Liver (tissue), 9 donors: ENCODE results near the gene CRACR2B. TPM values are rescaled to one million over a fixed set of nuclear protein-coding genes. Genes with fewer than 3 reads are reported as not detected.

Experiments
- DNase-seq: peaks from one replicate; pipeline ENCODE4 v3.0.0-alpha.2; 2017; ENCODE audit warnings: low spot score
- H3K27ac ChIP-seq, 2 donors: one replicate each; pipeline ENCODE4 v1.7.0; 2013; ENCODE audit warnings: inconsistent platforms in 2 of 2, low read length in 2 of 2, control low read depth in 1 of 2, low read depth in 1 of 2, mild to moderate bottlenecking in 1 of 2
- H3K27me3 ChIP-seq, 4 donors: one replicate each; pipeline versions ENCODE4 v1.6.1 to v1.7.0; 2013; ENCODE audit warnings: low read length in 3 of 4, inconsistent platforms in 1 of 4, mild to moderate bottlenecking in 1 of 4, moderate library complexity in 1 of 4; ENCODE audit not compliant: control insufficient read depth in 4 of 4, insufficient read depth in 4 of 4
- H3K36me3 ChIP-seq, 4 donors: one replicate each; pipeline versions ENCODE4 v1.6.1 to v1.7.0; 2013; ENCODE audit warnings: low read length in 3 of 4, mild to moderate bottlenecking in 3 of 4, low read depth in 1 of 4, moderate library complexity in 1 of 4; ENCODE audit not compliant: control insufficient read depth in 4 of 4, insufficient read depth in 3 of 4
- H3K4me1 ChIP-seq, 4 donors: one replicate each; pipeline versions ENCODE4 v1.6.1 to v1.7.0; 2013; ENCODE audit warnings: low read length in 3 of 4, mild to moderate bottlenecking in 3 of 4, moderate library complexity in 1 of 4; ENCODE audit not compliant: control insufficient read depth in 4 of 4, insufficient read depth in 4 of 4
- H3K4me3 ChIP-seq, 3 donors: one replicate each; pipeline versions ENCODE4 v1.6.1 to v1.7.0; 2013; ENCODE audit warnings: low read length in 3 of 3, control low read depth in 1 of 3, low read depth in 1 of 3, mild to moderate bottlenecking in 1 of 3
- H3K9ac ChIP-seq, 2 donors: one replicate each; pipeline ENCODE4 v1.7.0; 2013; ENCODE audit warnings: low read length in 2 of 2, mild to moderate bottlenecking in 2 of 2, moderate library complexity in 2 of 2, control low read depth in 1 of 2, low read depth in 1 of 2
- H3K9me3 ChIP-seq, 4 donors: one replicate each; pipeline versions ENCODE4 v1.6.1 to v1.7.0; 2013; ENCODE audit warnings: low read length in 3 of 4; ENCODE audit not compliant: control insufficient read depth in 4 of 4
- EGR1 ChIP-seq, 2 donors: IDR thresholded peaks; 2 replicates each; pipeline ENCODE4 v1.6.1; 2016 to 2018; ENCODE audit warnings: antibody characterized with exemption in 2 of 2, low read depth in 2 of 2
- GABPA ChIP-seq, 2 donors: IDR thresholded peaks in 1 of 2; conservative IDR thresholded peaks in 1 of 2; 2 replicates each; pipeline ENCODE4 v1.6.1; 2016; ENCODE audit warnings: antibody characterized with exemption in 2 of 2, mild to moderate bottlenecking in 1 of 2, moderate library complexity in 1 of 2
- RXRA ChIP-seq, 2 donors: IDR thresholded peaks; 2 replicates each; pipeline ENCODE4 v1.6.1; 2017 to 2018; ENCODE audit warnings: antibody characterized with exemption in 2 of 2, mild to moderate bottlenecking in 1 of 2
- SP1 ChIP-seq: IDR thresholded peaks from 2 replicates; pipeline ENCODE4 v1.6.1; 2018; ENCODE audit warnings: antibody characterized with exemption, mild to moderate bottlenecking
- TAF1 ChIP-seq: conservative IDR thresholded peaks from 2 replicates; pipeline ENCODE4 v1.6.1; 2016; ENCODE audit warnings: antibody characterized with exemption, mild to moderate bottlenecking
- ZBTB33 ChIP-seq: IDR thresholded peaks from 2 replicates; pipeline ENCODE4 v1.6.1; 2016; ENCODE audit warnings: antibody characterized with exemption
- whole genome bisulfite sequencing: extraction: QIAGEN DNeasy Blood & Tissue Kit; methylation state at CpG from one replicate; pipeline ENCODE4 v1.1.7; 2013; 5-methylcytosine and 5-hydroxymethylcytosine counted together
- polyA plus RNA-seq, 2 donors: library from polyadenylated mRNA; stranded (reverse) in 1 of 2; unstranded in 1 of 2; fragments of 200-250 nt in 1 of 2; fragments of >200 nt in 1 of 2; fragmentation: Nextera tagmentation in 1 of 2; extraction: Ambion mirVana in 1 of 2; gene quantifications; one replicate each; pipeline versions ENCODE4 v1.2.1 to v1.2.3, GENCODE V29; 2013 to 2015
- total RNA-seq, 2 donors: library from RNA; depleted of rRNA; stranded (reverse); fragments of >200 nt; gene quantifications; one replicate each; pipeline ENCODE4 v1.2.3, GENCODE V29; 2014
- TF ChIP-seq, protein P1 (sequence below): IDR thresholded peaks from 2 replicates; pipeline ENCODE4 v1.6.1; 2016; ENCODE audit warnings: antibody characterized with exemption, mild to moderate bottlenecking
- donor health status: healthy.
- donor health status: healthy.
- donor health status: healthy.
- donor health status: healthy.
- donor health status: healthy.

Gene CRACR2B
- total and polyA plus RNA-seq, 4 donors, result 0.14 to 2.9 (median 2.2) TPM

DNA sequence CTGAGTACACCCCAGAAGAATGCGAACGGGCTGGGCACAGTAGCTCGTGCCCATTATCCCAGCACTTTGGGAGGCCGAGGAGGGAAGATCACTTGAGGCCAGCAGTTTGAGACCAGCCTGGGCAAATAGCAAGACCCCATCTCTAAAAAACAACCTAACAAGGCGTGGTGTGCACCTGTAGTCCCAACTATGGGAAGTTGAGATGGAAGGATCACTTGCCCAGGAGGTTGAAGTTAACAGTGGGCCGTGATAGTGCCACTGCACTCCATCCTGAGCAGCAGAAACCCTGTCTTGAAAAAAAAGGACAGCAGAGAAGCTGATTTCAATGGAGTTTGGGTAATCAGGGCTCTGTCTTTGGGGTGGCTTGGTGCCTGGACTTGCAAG is 14.7 kb upstream of the CRACR2B start:
- 98% methylated on average over 6 of the region's 6 CpGs for WGBS
- peaks cover 5 to 23% (median 19%) of the 10 kb centered on the region in 4 donors for H3K36me3 ChIP-seq
- H3K9ac ChIP-seq, result no peak overlapping the region
- no peaks in the 10 kb centered on the region for H3K9me3 ChIP-seq
- no peak overlapping the region for H3K4me3 ChIP-seq
- H3K27ac ChIP-seq, result no peak overlapping the region
- H3K4me1 ChIP-seq, result peaks cover 4 to 27% (median 20%) of the 10 kb centered on the region in 4 donors
- no peak for TF ChIP-seq SP1
- DNase-seq, result no peak
- no peaks in the 10 kb centered on the region for H3K27me3 ChIP-seq

DNA sequence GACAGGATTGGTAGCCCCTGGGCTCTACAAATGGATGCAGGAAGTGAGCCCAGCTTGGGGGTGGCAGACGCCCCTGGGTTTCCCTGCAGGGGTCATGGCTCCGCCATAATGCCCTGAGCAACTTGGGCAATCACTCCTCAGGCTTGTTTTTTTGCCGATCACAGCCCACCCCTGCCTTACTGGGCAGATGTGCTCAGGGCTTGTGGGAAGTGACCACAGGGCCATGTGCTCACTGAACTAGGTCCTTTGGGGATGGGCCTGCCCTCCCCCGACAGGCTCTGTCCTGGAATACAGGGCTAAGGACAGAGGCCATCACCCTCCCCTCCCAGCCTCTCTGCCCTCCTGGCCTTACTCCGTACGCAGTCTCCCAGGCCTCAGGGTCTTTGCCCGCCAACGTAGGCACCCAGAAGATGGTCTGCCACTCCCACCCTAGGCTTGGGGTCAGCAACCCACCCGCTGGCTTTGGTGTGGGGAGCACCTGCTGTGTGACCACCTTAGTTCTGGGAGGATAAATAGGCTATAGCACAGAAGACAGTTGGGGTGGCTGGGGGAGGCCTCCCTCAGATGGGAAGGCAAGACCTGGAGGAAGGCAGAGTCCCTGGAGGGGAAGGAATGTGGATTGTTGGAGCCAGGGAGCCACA is 14.1 kb upstream of the CRACR2B start:
- Histone ChIP-seq H3K9me3 (no peaks in the 10 kb centered on the region), H3K27ac (no peak overlapping the region), H3K27me3 (no peaks in the 10 kb centered on the region), H3K9ac (no peak overlapping the region), H3K4me1 (peaks cover 0 to 26% (median 16%) of the 10 kb centered on the region in 4 donors), H3K4me3 (no peak overlapping the region), H3K36me3 (peaks cover 5 to 23% (median 19%) of the 10 kb centered on the region in 4 donors)
- DNase-seq, result no peak
- TF ChIP-seq TAF1 (no peak), GABPA (IDR thresholded peaks at IDR 0.05 in 1 of 2, conservative IDR thresholded peaks at IDR 0.05 in 1 of 2) (no peak), RXRA (IDR thresholded peaks at IDR 0.05) (no peak), EGR1 (IDR thresholded peaks at IDR 0.05; ENCODE audit: low read depth in 2 of 2) (no peak), ZBTB33 (no peak)
- TF ChIP-seq, protein P1, sequence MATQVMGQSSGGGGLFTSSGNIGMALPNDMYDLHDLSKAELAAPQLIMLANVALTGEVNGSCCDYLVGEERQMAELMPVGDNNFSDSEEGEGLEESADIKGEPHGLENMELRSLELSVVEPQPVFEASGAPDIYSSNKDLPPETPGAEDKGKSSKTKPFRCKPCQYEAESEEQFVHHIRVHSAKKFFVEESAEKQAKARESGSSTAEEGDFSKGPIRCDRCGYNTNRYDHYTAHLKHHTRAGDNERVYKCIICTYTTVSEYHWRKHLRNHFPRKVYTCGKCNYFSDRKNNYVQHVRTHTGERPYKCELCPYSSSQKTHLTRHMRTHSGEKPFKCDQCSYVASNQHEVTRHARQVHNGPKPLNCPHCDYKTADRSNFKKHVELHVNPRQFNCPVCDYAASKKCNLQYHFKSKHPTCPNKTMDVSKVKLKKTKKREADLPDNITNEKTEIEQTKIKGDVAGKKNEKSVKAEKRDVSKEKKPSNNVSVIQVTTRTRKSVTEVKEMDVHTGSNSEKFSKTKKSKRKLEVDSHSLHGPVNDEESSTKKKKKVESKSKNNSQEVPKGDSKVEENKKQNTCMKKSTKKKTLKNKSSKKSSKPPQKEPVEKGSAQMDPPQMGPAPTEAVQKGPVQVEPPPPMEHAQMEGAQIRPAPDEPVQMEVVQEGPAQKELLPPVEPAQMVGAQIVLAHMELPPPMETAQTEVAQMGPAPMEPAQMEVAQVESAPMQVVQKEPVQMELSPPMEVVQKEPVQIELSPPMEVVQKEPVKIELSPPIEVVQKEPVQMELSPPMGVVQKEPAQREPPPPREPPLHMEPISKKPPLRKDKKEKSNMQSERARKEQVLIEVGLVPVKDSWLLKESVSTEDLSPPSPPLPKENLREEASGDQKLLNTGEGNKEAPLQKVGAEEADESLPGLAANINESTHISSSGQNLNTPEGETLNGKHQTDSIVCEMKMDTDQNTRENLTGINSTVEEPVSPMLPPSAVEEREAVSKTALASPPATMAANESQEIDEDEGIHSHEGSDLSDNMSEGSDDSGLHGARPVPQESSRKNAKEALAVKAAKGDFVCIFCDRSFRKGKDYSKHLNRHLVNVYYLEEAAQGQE, result no peak
- 91% methylated on average over 9 of the region's 9 CpGs for WGBS

GRCh38 chr11:815675-816432 is 11.9 kb upstream of the CRACR2B start:
- no peak for TF ChIP-seq EGR1 (IDR thresholded peaks at IDR 0.05; ENCODE audit: low read depth in 2 of 2)
- TF ChIP-seq, protein P1, result no peak
- TF ChIP-seq TAF1, result no peak

More at GRCh38 chr11:815675-816432, 11.9 kb upstream of the CRACR2B start:
- Histone ChIP-seq H3K9me3 (no peaks in the 10 kb centered on the region), H3K27me3 (no peaks in the 10 kb centered on the region), H3K4me1 (peaks cover 4 to 27% (median 19%) of the 10 kb centered on the region in 4 donors), H3K27ac (no peak overlapping the region), H3K36me3 (peaks cover 5 to 23% (median 19%) of the 10 kb centered on the region in 4 donors), H3K4me3 (no peak overlapping the region), H3K9ac (no peak overlapping the region)
- no peak for DNase-seq
- 91% methylated on average over 11 of the region's 11 CpGs for WGBS
